HepG2 (cell line): Measurements from ENCODE around the gene RPH3AL. TPM values are rescaled to one million over a fixed set of nuclear protein-coding genes. Genes with fewer than 3 reads are reported as not detected.

ENCODE experiments used
- DMTF1 ChIP-seq: sonication (generic); formaldehyde crosslinking; IDR thresholded peaks from 2 replicates; pipeline ENCODE4 v1.4.0; 2020; ENCODE audit warnings: mild to moderate bottlenecking, missing genetic modification reagents
- EEA1 ChIP-seq: sonication (generic); formaldehyde crosslinking; IDR thresholded peaks from 2 replicates; pipeline ENCODE4 v1.5.1; 2020; ENCODE audit warnings: mild to moderate bottlenecking, missing genetic modification reagents, borderline replicate concordance
- HIC2 ChIP-seq: sonication (generic); formaldehyde crosslinking; IDR thresholded peaks from 2 replicates; pipeline ENCODE4 v1.9.0; 2022; ENCODE audit warnings: low read depth, missing genetic modification reagents
- JDP2 ChIP-seq: sonication (generic); formaldehyde crosslinking; IDR thresholded peaks from 2 replicates; pipeline ENCODE4 v1.8.1; 2022; ENCODE audit warnings: missing genetic modification reagents, borderline replicate concordance
- MTF1 ChIP-seq: sonication (generic); formaldehyde crosslinking; IDR thresholded peaks from 2 replicates; pipeline ENCODE4 v1.5.0; 2020; ENCODE audit warnings: missing genetic modification reagents
- NFYC ChIP-seq: IDR thresholded peaks from 2 replicates; pipeline ENCODE4 v1.6.1; 2016; ENCODE audit warnings: missing genetic modification reagents, missing compliant biosample characterization
- NKX3-1 ChIP-seq: sonication (generic); formaldehyde crosslinking; IDR thresholded peaks from 2 replicates; pipeline ENCODE4 v1.5.0; 2020; ENCODE audit warnings: missing genetic modification reagents
- POLR2G ChIP-seq: fragments of 200-400 bp; formaldehyde crosslinking; IDR thresholded peaks from 2 replicates; pipeline ENCODE4 v1.6.1; 2018; ENCODE audit warnings: mild to moderate bottlenecking, low read depth, low read length, moderate library complexity
- PREB ChIP-seq: sonication (generic); formaldehyde crosslinking; IDR thresholded peaks from 2 replicates; pipeline ENCODE4 v1.4.0; 2020; ENCODE audit warnings: missing genetic modification reagents
- RBFOX2 ChIP-seq: fragments of 200-400 bp; formaldehyde crosslinking; IDR thresholded peaks from 2 replicates; pipeline ENCODE4 v1.6.1; 2017; ENCODE audit warnings: low read depth, mild to moderate bottlenecking, low read length
- RBM39 ChIP-seq: fragments of 200-400 bp; formaldehyde crosslinking; IDR thresholded peaks from one replicate; pipeline ENCODE4 v1.6.1; 2018; ENCODE audit warnings: antibody characterized with exemption, mild to moderate bottlenecking, low read depth, low read length; ENCODE audit not compliant: poor library complexity, severe bottlenecking
- TCF7L2 ChIP-seq: IDR thresholded peaks from 2 replicates; pipeline ENCODE4 v1.6.1; 2011; ENCODE audit warnings: mild to moderate bottlenecking, low read depth, low read length, moderate library complexity
- TEF ChIP-seq: sonication (generic); formaldehyde crosslinking; IDR thresholded peaks from 2 replicates; pipeline ENCODE4 v1.5.0; 2020; ENCODE audit warnings: missing genetic modification reagents
- U2AF1 ChIP-seq: fragments of 200-400 bp; formaldehyde crosslinking; optimal IDR thresholded peaks from 2 replicates; pipeline ENCODE3; 2017; ENCODE audit warnings: mild to moderate bottlenecking, low read depth, low read length
- ZBTB39 ChIP-seq: sonication (generic); formaldehyde crosslinking; IDR thresholded peaks from 2 replicates; pipeline ENCODE4 v1.5.0; 2020; ENCODE audit warnings: missing genetic modification reagents
- ZNF607 ChIP-seq: sonication (generic); formaldehyde crosslinking; IDR thresholded peaks from 2 replicates; pipeline ENCODE4 v1.5.1; 2020; ENCODE audit warnings: missing genetic modification reagents, mild to moderate bottlenecking, borderline replicate concordance
- ZNF674 ChIP-seq: sonication (generic); formaldehyde crosslinking; IDR thresholded peaks from 2 replicates; pipeline ENCODE4 v1.5.0; 2020; ENCODE audit warnings: low read depth, mild to moderate bottlenecking, missing genetic modification reagents
- ZNF749 ChIP-seq: sonication (generic); formaldehyde crosslinking; IDR thresholded peaks from 2 replicates; pipeline ENCODE4 v1.8.0; 2022; ENCODE audit warnings: mild to moderate bottlenecking, missing genetic modification reagents, moderate library complexity, borderline replicate concordance
- ZSCAN12 ChIP-seq: sonication (generic); formaldehyde crosslinking; IDR thresholded peaks from 2 replicates; pipeline ENCODE4 v1.9.0; 2021; ENCODE audit warnings: mild to moderate bottlenecking, missing genetic modification reagents
- ZSCAN30 ChIP-seq: sonication (generic); formaldehyde crosslinking; IDR thresholded peaks from 2 replicates; pipeline ENCODE4 v1.5.0; 2020; ENCODE audit warnings: mild to moderate bottlenecking, missing genetic modification reagents
- polyA plus RNA-seq, 8 experiments: library from polyadenylated mRNA; depleted of rRNA in 3 of 8; stranded (reverse) in 7 of 8; unstranded in 1 of 8; fragments of >200 nt; fragmentation: Illumina TruSeq in 4 of 8; extraction: Trizol in 4 of 8; gene quantifications; 2 replicates each; pipeline versions ENCODE4 v1.2.1 to v1.2.3, GENCODE V29; 2011 to 2016; ENCODE audit warnings: low read depth in 4 of 8, missing spikeins in 1 of 8, mixed read lengths in 1 of 8; ENCODE audit not compliant: insufficient read depth in 1 of 8
- total RNA-seq, 5 experiments: library from RNA; depleted of rRNA; stranded (reverse); fragments of >200 nt; fragmentation: Illumina TruSeq; extraction: Trizol; gene quantifications; 2 replicates each; pipeline ENCODE4 v1.2.3, GENCODE V29; 2016; ENCODE audit warnings: low read depth in 1 of 5

Gene RPH3AL
- total and polyA plus RNA-seq, 2 of the 13 experiments (the other 11 are each of a cell fraction or from before 2014, with no cell fraction given): 7.8 to 16.4 TPM

- TF ChIP-seq PREB (CRISPR knock-in tag): no peak
- peak; percentile 95 for TF ChIP-seq POLR2G
- no peak for TF ChIP-seq ZNF674 (CRISPR knock-in tag)
- no peak for TF ChIP-seq ZBTB39
- peak; percentile 76; the same call in 1 of the 2 replicates for TF ChIP-seq DMTF1 (CRISPR knock-in tag)
- TF ChIP-seq TEF (CRISPR knock-in tag): no peak
- TF ChIP-seq ZSCAN12: peak; percentile 26; the same call in 1 of the 2 replicates
- peak; percentile 60; the same call in 1 of the 2 replicates for TF ChIP-seq RBFOX2
- TF ChIP-seq TCF7L2: no peak
- no peak for TF ChIP-seq RBM39
- TF ChIP-seq NKX3-1 (CRISPR knock-in tag): peak; percentile 57
- no peak for TF ChIP-seq HIC2
- no peak for TF ChIP-seq MTF1 (CRISPR knock-in tag)
- 0 out of 2 replicates have a peak, but pooled peaks have one; percentile 46 for TF ChIP-seq EEA1
- no peak for TF ChIP-seq ZNF607 (CRISPR knock-in tag)
- no peak for TF ChIP-seq ZSCAN30 (CRISPR knock-in tag)
- peak; percentile 16 for TF ChIP-seq U2AF1
- TF ChIP-seq JDP2: no peak
- TF ChIP-seq NFYC (CRISPR knock-in tag): no peak
- 0 out of 2 replicates have a peak, but pooled peaks have one; percentile 51 for TF ChIP-seq ZNF749 (CRISPR knock-in tag)
These were observed at the start of gene RPH3AL (continued) for GRCh38 chr17:352421-353212.
